Neural cell (in vitro differentiated cells): Measurements from ENCODE around the gene KRT76. TPM values are rescaled to one million over a fixed set of nuclear protein-coding genes. Genes with fewer than 3 reads are reported as not detected.

Source experiments
- H2AFZ ChIP-seq: fragments of 200-600, 300-800 bp; sonication (generic), shearing (Covaris generic); 2 replicates; pipeline ENCODE4 v1.6.0; 2014; ENCODE audit warnings: low read depth, mild to moderate bottlenecking, antibody characterized with exemption, low read length, moderate library complexity
- H3F3A ChIP-seq: fragments of 200-600 bp; shearing (Covaris generic); 2 replicates; pipeline ENCODE4 v1.6.1; 2016; ENCODE audit warnings: mild to moderate bottlenecking, moderate library complexity, mixed read lengths, antibody characterized with exemption, low read length; ENCODE audit not compliant: insufficient read depth, poor library complexity, severe bottlenecking
- H3K27ac ChIP-seq: fragments of 200-600, 300-800 bp; sonication (generic), shearing (Covaris generic); 2 replicates; pipeline ENCODE4 v1.5.1; 2014; ENCODE audit warnings: mild to moderate bottlenecking, low read length, moderate library complexity
- H3K27me3 ChIP-seq: fragments of 300-800, 200-600 bp; sonication (generic), shearing (Covaris generic); 2 replicates; pipeline ENCODE4 v1.6.0; 2014; ENCODE audit warnings: mild to moderate bottlenecking, low read depth, low read length, moderate library complexity; ENCODE audit not compliant: insufficient read depth
- H3K36me3 ChIP-seq: fragments of 300-800, 200-600 bp; sonication (generic), shearing (Covaris generic); 2 replicates; pipeline ENCODE4 v1.5.1; 2014; ENCODE audit warnings: mild to moderate bottlenecking, antibody characterized with exemption, low read length, moderate library complexity; ENCODE audit not compliant: insufficient read depth
- H3K4me2 ChIP-seq: fragments of 300-800, 200-600 bp; sonication (generic), shearing (Covaris generic); 2 replicates; pipeline ENCODE4 v1.6.0; 2014; ENCODE audit warnings: mild to moderate bottlenecking, low read length
- H3K4me3 ChIP-seq: fragments of 300-800, 200-600 bp; sonication (generic), shearing (Covaris generic); 2 replicates; pipeline ENCODE4 v1.5.1; 2014; ENCODE audit warnings: mild to moderate bottlenecking, low read length, moderate library complexity
- H3K79me2 ChIP-seq: fragments of 200-600 bp; shearing (Covaris generic); replicated peaks from 2 replicates; pipeline ENCODE4 v1.6.0; 2014; ENCODE audit warnings: mild to moderate bottlenecking, low read length, moderate library complexity; ENCODE audit not compliant: insufficient read depth
- H3K9ac ChIP-seq: fragments of 300-800, 200-600 bp; sonication (generic), shearing (Covaris generic); 2 replicates; pipeline ENCODE4 v1.6.1; 2016; ENCODE audit warnings: mild to moderate bottlenecking, low read length, mixed read lengths
- H3K9me2 ChIP-seq: fragments of 200-600 bp; shearing (Covaris generic); 2 replicates; pipeline ENCODE4 v1.6.1; 2016; ENCODE audit warnings: mild to moderate bottlenecking, low read length, mixed read lengths; ENCODE audit not compliant: insufficient read depth
- H3K9me3 ChIP-seq: fragments of 200-600, 300-800 bp; sonication (generic), shearing (Covaris generic); 2 replicates; pipeline ENCODE4 v1.6.1; 2016; ENCODE audit warnings: mild to moderate bottlenecking, mixed run types, low read length, moderate library complexity, mixed read lengths
- H4K20me1 ChIP-seq: fragments of 200-600 bp; shearing (Covaris generic); 2 replicates; pipeline ENCODE4 v1.6.1; 2016; ENCODE audit warnings: mild to moderate bottlenecking, mixed run types; ENCODE audit not compliant: insufficient read depth
- CTCF ChIP-seq: fragments of 450-650 bp; IDR thresholded peaks from 2 replicates; pipeline ENCODE4 v1.5.1; 2014; ENCODE audit warnings: antibody characterized with exemption, mild to moderate bottlenecking, moderate library complexity; ENCODE audit not compliant: poor library complexity, severe bottlenecking
- EP300 ChIP-seq: fragments of 450-650 bp; conservative IDR thresholded peaks from 2 replicates; pipeline ENCODE4 v1.6.1; 2014; ENCODE audit warnings: antibody characterized with exemption, mild to moderate bottlenecking, moderate library complexity; ENCODE audit not compliant: poor library complexity, severe bottlenecking
- EZH2 ChIP-seq: fragments of 200-600, 300-800 bp; shearing (Covaris generic), sonication (generic); IDR thresholded peaks from 2 replicates; pipeline ENCODE4 v1.6.1; 2014; ENCODE audit warnings: antibody characterized with exemption, low read length, borderline replicate concordance, mild to moderate bottlenecking; ENCODE audit not compliant: insufficient read depth, poor library complexity, severe bottlenecking
- MXI1 ChIP-seq: fragments of 450-650 bp; conservative IDR thresholded peaks from 2 replicates; pipeline ENCODE4 v1.6.1; 2014; ENCODE audit warnings: antibody characterized with exemption, mild to moderate bottlenecking; ENCODE audit not compliant: poor library complexity, severe bottlenecking
- POLR2AphosphoS5 ChIP-seq: IDR thresholded peaks from 2 replicates; pipeline ENCODE4 v1.6.1; 2012
- RAD21 ChIP-seq: fragments of 450-650 bp; conservative IDR thresholded peaks from 2 replicates; pipeline ENCODE4 v1.6.1; 2014; ENCODE audit warnings: antibody characterized with exemption, mild to moderate bottlenecking, moderate library complexity
- REST ChIP-seq: IDR thresholded peaks from 2 replicates; pipeline ENCODE4 v1.6.1; 2012; ENCODE audit warnings: borderline replicate concordance
- SMC3 ChIP-seq: fragments of 450-650 bp; conservative IDR thresholded peaks from 2 replicates; pipeline ENCODE4 v1.6.1; 2014; ENCODE audit warnings: antibody characterized with exemption, mild to moderate bottlenecking, moderate library complexity; ENCODE audit not compliant: poor library complexity
- TAF1 ChIP-seq: IDR thresholded peaks from 2 replicates; pipeline ENCODE4 v1.6.1; 2012; ENCODE audit warnings: low read depth
- polyA plus RNA-seq: library from polyadenylated mRNA; depleted of rRNA; stranded (reverse); fragments of >200 nt; gene quantifications from 2 replicates; pipeline ENCODE4 v1.2.3, GENCODE V29; 2014

KRT76 gene
- polyA plus RNA-seq, 1 donor from 2014 or later, result not detected

GRCh38 chr12:52809166-52809565, 32.0 kb upstream of the KRT76 start:
- no peaks in the 10 kb centered on the region for H3K9me3 ChIP-seq
- no peak overlapping the region for H3K4me3 ChIP-seq
- TF ChIP-seq TAF1 (no peak), REST (no peak), RAD21 (no peak), EP300 (no peak), SMC3 (no peak)
- H3K9ac ChIP-seq, result no peak overlapping the region
- H3F3A ChIP-seq, result no peaks in the 10 kb centered on the region
- H3K27ac ChIP-seq, result no peak overlapping the region
- no peak overlapping the region for H3K4me2 ChIP-seq
- no peaks in the 10 kb centered on the region for H3K79me2 ChIP-seq
- no peaks in the 10 kb centered on the region for H3K9me2 ChIP-seq
- H3K27me3 ChIP-seq, result no peaks in the 10 kb centered on the region
- H4K20me1 ChIP-seq, result no peaks in the 10 kb centered on the region
- H2AFZ ChIP-seq, result no peak overlapping the region
- no peaks in the 10 kb centered on the region for H3K36me3 ChIP-seq

- H3K27ac ChIP-seq, result no peak overlapping the region
- no peaks in the 10 kb centered on the region for H3K27me3 ChIP-seq
- H2AFZ ChIP-seq, result no peak overlapping the region
- no peaks in the 10 kb centered on the region for H4K20me1 ChIP-seq
- TF ChIP-seq REST (no peak), MXI1 (no peak), EP300 (no peak), RAD21 (no peak), TAF1 (no peak), CTCF (no peak), EZH2 (no peak), POLR2AphosphoS5 (no peak), SMC3 (no peak)
- no peaks in the 10 kb centered on the region for H3F3A ChIP-seq
- no peaks in the 10 kb centered on the region for H3K9me2 ChIP-seq
- no peak overlapping the region for H3K9ac ChIP-seq
- H3K4me3 ChIP-seq, result no peak overlapping the region
- no peak overlapping the region for H3K4me2 ChIP-seq
- H3K79me2 ChIP-seq, result no peaks in the 10 kb centered on the region
- H3K36me3 ChIP-seq, result no peaks in the 10 kb centered on the region
- H3K9me3 ChIP-seq, result no peaks in the 10 kb centered on the region
These were observed 31.5 kb upstream of the KRT76 start for GRCh38 chr12:52808573-52809160.
